Activated CD4-positive, alpha-beta T cell treated with anti-CD3 and anti-CD28 coated beads, Interleukin-2, amount 10 ng/mL, durations not matched to agents 24 days and 14 days (primary cell): ENCODE results near the gene SH3D19. TPM values are rescaled to one million over a fixed set of nuclear protein-coding genes. Genes with fewer than 3 reads are reported as not detected.
"Not testable (repeated sequence)": the region's sequence is repeated elsewhere in the genome, so short reads cannot be mapped to it uniquely, and the experiment has no call there.

ENCODE experiments used
- DNase-seq: peaks from one replicate; pipeline ENCODE4 v3.0.0; 2022
- H3K27ac Mint-ChIP-seq: one replicate; pipeline ENCODE4 v1.8.0; 2022; ENCODE audit warnings: mild to moderate bottlenecking, mixed read lengths
- H3K27me3 Mint-ChIP-seq: one replicate; pipeline ENCODE4 v1.8.0; 2022; ENCODE audit warnings: mixed read lengths
- H3K36me3 Mint-ChIP-seq: one replicate; pipeline ENCODE4 v1.8.0; 2022; ENCODE audit warnings: low read depth, mild to moderate bottlenecking, mixed read lengths
- H3K4me1 Mint-ChIP-seq: one replicate; pipeline ENCODE4 v1.8.0; 2021; ENCODE audit warnings: mixed read lengths
- H3K4me3 Mint-ChIP-seq: one replicate; pipeline ENCODE4 v1.8.0; 2022; ENCODE audit warnings: mild to moderate bottlenecking, moderate library complexity, mixed read lengths
- H3K9me3 Mint-ChIP-seq: one replicate; pipeline ENCODE4 v1.8.0; 2021; ENCODE audit warnings: mixed read lengths
- intact Hi-C: fragments of 100-400 bp; cut with micrococcal nuclease; formaldehyde crosslinking; loops from one replicate; pipeline ENCODE4 v1.15.1; 2023
- total RNA-seq: library from RNA; stranded (reverse); gene quantifications from 2 replicates; pipeline ENCODE4 v1.2.3, GENCODE V29; 2022

SH3D19 gene
- total RNA-seq, 1 donor from 2014 or later: not detected

- intact Hi-C loops: no loop called here
- Mint-ChIP-seq H3K4me1 (peaks cover 3% of the 10 kb centered on the region), H3K9me3 (no peaks in the 10 kb centered on the region), H3K4me3 (no peak overlapping the region), H3K27me3 (peaks cover 29% of the 10 kb centered on the region), H3K36me3 (peaks cover 1% of the 10 kb centered on the region), H3K27ac (no peak overlapping the region)
- no peak for DNase-seq
These were observed 4.0 kb upstream of the SH3D19 start for GRCh38 chr4:151329217-151330007.

- Mint-ChIP-seq H3K9me3 (no peaks in the 10 kb centered on the region), H3K4me1 (peaks cover 3% of the 10 kb centered on the region), H3K36me3 (peaks cover 1% of the 10 kb centered on the region), H3K4me3 (peak overlapping the region; percentile 78), H3K27ac (no peak overlapping the region), H3K27me3 (peaks cover 56% of the 10 kb centered on the region)
- DNase-seq: no peak
- intact Hi-C loops: no loop called here
These were observed 493 bp upstream of the SH3D19 start for GRCh38 chr4:151325949-151326246.

DNA sequence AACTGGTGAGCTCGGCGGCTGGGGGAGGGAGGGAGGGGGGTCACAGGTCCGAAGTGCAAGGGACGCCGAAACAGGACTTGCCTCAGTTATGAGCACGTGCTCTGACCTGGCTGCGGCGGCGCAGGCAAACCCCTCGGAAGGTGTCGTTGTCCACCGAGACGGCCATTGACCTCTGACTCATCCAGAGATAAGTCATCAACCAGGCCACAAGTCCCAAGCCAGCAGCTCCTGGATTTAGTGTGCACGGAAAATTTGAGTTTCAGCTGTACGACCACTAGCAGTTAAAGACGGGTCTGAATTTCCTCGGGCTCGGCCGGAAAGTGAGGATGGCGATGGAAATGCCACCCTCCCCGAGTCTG lies 674 bp downstream of the SH3D19 start:
- H3K27ac Mint-ChIP-seq: no peak overlapping the region
- DNase-seq: no peak
- H3K4me3 Mint-ChIP-seq: peak overlapping the region; percentile 24
- H3K9me3 Mint-ChIP-seq: no peaks in the 10 kb centered on the region
- H3K36me3 Mint-ChIP-seq: peaks cover 1% of the 10 kb centered on the region
- intact Hi-C loops: no loop called here
- peaks cover 3% of the 10 kb centered on the region for H3K4me1 Mint-ChIP-seq
- H3K27me3 Mint-ChIP-seq: peaks cover 58% of the 10 kb centered on the region

DNA sequence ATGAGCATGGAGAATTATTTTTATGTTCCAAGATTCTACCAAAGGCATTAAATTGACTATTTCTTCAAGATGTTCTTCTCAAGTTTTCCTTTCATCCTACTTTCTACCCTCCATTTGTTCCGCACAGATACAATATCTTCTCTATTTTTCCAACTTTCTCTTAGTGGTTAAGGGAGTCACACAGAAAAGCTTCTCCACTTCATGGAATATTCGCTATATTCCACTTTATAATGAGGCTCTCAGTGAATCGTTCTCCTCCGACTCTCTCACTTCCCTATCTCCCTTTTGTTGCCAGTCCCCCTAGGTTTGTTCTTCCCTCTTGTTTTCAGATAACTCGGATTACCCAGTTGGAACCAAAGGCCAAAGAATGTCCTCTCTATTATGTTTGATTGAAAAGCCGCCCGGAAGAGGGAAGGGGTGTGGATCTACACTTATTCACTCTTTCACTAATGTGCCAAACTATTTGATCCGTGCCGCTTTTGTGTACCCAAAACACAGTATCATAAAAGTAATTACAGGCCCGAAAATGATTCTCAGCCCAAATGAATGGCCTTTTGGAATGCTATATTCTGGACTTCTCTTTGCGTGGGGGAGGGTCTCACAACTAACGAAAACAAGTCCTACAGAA lies 1.2 kb downstream of the SH3D19 start:
- H3K27ac Mint-ChIP-seq: no peak overlapping the region
- H3K9me3 Mint-ChIP-seq: no peaks in the 10 kb centered on the region
- DNase-seq: no peak
- H3K27me3 Mint-ChIP-seq: peaks cover 58% of the 10 kb centered on the region
- peaks cover 3% of the 10 kb centered on the region for H3K4me1 Mint-ChIP-seq
- peaks cover 1% of the 10 kb centered on the region for H3K36me3 Mint-ChIP-seq
- H3K4me3 Mint-ChIP-seq: no peak overlapping the region
- intact Hi-C loops: no loop called here

GRCh38 chr4:151323667-151324066 lies 1.7 kb downstream of the SH3D19 start:
- Mint-ChIP-seq H3K9me3 (no peaks in the 10 kb centered on the region), H3K36me3 (peaks cover 1% of the 10 kb centered on the region), H3K4me1 (peaks cover 3% of the 10 kb centered on the region), H3K4me3 (no peak overlapping the region), H3K27me3 (peaks cover 54% of the 10 kb centered on the region), H3K27ac (no peak overlapping the region)
- no peak for DNase-seq
- intact Hi-C loops: no loop called here

GRCh38 chr4:151322570-151322969 lies 2.8 kb downstream of the SH3D19 start:
- intact Hi-C loops: no loop called here
- peaks cover 50% of the 10 kb centered on the region for H3K27me3 Mint-ChIP-seq
- H3K9me3 Mint-ChIP-seq: no peaks in the 10 kb centered on the region
- H3K36me3 Mint-ChIP-seq: peaks cover 1% of the 10 kb centered on the region
- H3K4me1 Mint-ChIP-seq: peaks cover 3% of the 10 kb centered on the region
- H3K27ac Mint-ChIP-seq: no peak overlapping the region
- no peak overlapping the region for H3K4me3 Mint-ChIP-seq
- no peak for DNase-seq

- H3K27ac Mint-ChIP-seq, DNase-seq, H3K4me3 Mint-ChIP-seq, H3K4me1 Mint-ChIP-seq, intact Hi-C loops, H3K9me3 Mint-ChIP-seq, H3K36me3 Mint-ChIP-seq: not testable (repeated sequence)
- peaks cover 50% of the 10 kb centered on the region for H3K27me3 Mint-ChIP-seq
These were observed 3.2 kb downstream of the SH3D19 start for GRCh38 chr4:151322161-151322560.

- Mint-ChIP-seq H3K9me3 (no peaks in the 10 kb centered on the region), H3K27me3 (peaks cover 47% of the 10 kb centered on the region), H3K4me3 (no peak overlapping the region), H3K36me3 (peaks cover 1% of the 10 kb centered on the region), H3K4me1 (peaks cover 3% of the 10 kb centered on the region), H3K27ac (no peak overlapping the region)
- intact Hi-C loops: no loop called here
- no peak for DNase-seq
These were observed 3.8 kb downstream of the SH3D19 start for GRCh38 chr4:151321586-151321985.

DNA sequence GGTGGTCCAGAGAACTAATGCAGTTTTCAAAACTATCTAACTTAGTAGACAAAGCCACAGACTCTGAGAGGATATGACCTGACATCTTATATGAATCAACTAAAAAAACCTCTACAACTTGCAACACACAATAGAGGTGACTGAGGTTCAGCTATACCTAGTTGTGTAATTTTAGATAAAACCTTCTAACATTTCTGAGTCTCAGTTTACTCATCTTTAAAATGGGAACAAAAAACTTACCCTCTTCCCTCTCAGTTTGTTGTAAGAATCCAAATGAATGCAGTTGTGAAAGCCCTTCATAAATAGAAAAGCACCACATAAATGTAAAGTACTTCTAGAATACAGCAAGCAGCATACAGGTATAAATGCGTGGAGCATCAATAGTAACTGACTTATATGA lies 5.9 kb downstream of the SH3D19 start:
- Mint-ChIP-seq H3K9me3 (no peaks in the 10 kb centered on the region), H3K4me3 (no peak overlapping the region), H3K27ac (no peak overlapping the region), H3K36me3 (no peaks in the 10 kb centered on the region), H3K27me3 (peaks cover 37% of the 10 kb centered on the region), H3K4me1 (no peaks in the 10 kb centered on the region)
- no peak for DNase-seq
- intact Hi-C loops: no loop called here

DNA sequence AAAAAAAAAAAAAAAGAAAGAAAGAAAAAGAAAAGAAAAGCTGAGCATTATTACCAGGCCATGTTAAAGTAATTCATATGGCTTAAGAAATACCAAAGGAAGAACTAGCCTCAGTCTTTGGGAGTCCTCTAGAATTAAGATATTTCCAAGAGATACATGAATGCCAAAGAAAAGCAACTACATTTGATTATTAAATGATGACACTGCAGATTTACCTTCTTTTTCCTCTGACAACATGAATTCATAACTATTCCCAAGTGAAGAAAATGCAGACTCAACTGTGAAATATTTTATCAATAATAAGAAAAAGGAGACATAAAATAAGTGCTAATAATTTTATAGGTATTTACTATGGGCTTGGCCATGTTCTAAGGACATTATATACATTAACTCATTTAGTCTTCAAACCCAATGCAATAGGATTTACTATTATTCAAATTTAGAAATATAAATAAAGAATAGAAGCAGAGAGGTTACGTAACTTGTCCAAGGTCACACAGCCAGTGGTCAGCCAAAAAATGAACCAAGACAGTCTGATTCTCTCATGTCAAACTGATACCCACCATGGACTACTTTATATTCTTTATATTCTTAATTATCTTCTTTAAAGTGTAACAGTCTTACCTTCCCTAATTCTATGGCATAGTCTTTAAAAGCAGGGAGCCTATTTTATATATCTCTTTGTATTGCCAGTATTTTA lies 6.9 kb downstream of the SH3D19 start:
- H3K4me1 Mint-ChIP-seq: no peaks in the 10 kb centered on the region

DNA sequence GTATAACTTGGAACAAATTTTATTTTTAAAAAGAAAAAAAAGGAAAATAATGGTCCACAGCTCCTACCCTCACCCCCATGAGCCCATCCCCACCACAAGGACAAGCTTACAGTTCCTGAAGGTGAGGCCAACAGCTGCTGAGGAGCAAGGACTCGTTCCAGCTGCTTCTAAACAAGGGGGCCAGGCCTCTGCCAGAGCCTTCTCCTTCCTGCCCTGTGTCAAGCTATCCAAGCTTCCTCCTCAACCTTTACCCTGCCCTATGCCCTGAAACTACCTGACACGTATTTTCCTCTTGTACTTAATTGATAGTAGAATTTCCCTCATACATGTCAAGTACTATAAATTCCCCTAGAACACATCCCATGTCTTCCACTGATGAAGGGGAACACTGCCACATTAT lies 8.8 kb downstream of the SH3D19 start:
- no peaks in the 10 kb centered on the region for H3K36me3 Mint-ChIP-seq
- H3K4me3 Mint-ChIP-seq: no peak overlapping the region
- intact Hi-C loops: no loop called here
- H3K27me3 Mint-ChIP-seq: peaks cover 14% of the 10 kb centered on the region
- no peaks in the 10 kb centered on the region for H3K9me3 Mint-ChIP-seq
- no peak for DNase-seq
- H3K27ac Mint-ChIP-seq: no peak overlapping the region
- no peaks in the 10 kb centered on the region for H3K4me1 Mint-ChIP-seq

More for the DNA sequence above, 6.9 kb downstream of the SH3D19 start:
- intact Hi-C loops: no loop called here
- Mint-ChIP-seq H3K27me3 (peaks cover 27% of the 10 kb centered on the region), H3K27ac (no peak overlapping the region), H3K36me3 (no peaks in the 10 kb centered on the region), H3K9me3 (no peaks in the 10 kb centered on the region), H3K4me3 (no peak overlapping the region)
- no peak for DNase-seq

DNA sequence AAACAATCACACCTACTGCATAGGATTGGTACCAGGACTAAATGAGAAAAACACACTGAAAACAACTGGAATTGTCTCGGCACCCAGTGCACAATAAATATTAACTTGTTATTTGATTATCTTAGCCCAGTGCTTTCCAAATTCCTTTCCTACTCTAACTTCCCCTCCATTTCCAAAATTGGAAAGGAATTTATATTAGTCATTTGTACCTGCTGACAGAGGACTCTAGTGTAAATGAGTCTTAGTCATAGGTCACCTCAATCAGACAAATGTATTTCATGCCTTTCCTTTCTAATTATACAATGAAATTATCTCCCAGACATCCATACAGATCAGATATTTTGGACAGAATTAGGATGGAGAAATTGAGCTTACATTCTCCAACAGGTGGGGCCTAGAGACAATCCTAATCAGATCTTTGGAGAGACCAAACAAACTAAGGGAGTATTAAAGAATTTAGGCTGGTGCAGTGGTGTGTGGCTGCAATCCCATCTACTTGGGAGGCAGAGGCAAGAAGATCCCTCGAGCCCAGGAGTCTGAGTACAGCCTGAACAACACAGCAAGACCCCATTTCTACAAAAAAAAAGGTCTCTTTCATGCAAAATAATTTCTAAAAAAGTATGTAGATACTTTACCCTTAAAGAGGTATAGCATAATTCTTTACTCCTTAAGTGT lies 10.1 kb downstream of the SH3D19 start:
- H3K27ac Mint-ChIP-seq: no peak overlapping the region
- H3K9me3 Mint-ChIP-seq: no peaks in the 10 kb centered on the region
- H3K27me3 Mint-ChIP-seq: peaks cover 9% of the 10 kb centered on the region
- H3K4me1 Mint-ChIP-seq: no peaks in the 10 kb centered on the region
- no peak for DNase-seq
- H3K4me3 Mint-ChIP-seq: no peak overlapping the region
- intact Hi-C loops: no loop called here
- no peaks in the 10 kb centered on the region for H3K36me3 Mint-ChIP-seq

DNA sequence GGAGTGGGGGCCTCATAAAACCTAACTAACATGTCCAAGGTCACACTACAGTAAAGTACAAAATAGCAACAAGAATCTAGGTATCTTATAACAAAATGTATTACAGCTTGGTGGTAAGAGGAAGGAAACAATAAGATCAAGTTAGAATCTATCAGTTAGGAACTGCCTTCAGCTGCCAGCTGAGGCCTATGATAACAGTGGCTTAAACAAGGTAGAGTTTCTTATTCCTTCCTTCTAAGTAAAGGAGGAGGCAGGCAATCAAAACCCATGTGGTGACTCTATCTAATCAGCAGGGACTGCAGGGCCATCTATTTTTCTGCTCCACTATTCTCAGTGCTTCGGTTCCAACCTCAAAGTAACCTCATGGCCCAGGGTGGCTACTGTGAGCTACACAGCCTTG lies 10.9 kb downstream of the SH3D19 start:
- Mint-ChIP-seq H3K27ac (no peak overlapping the region), H3K4me3 (no peak overlapping the region), H3K27me3 (peaks cover 6% of the 10 kb centered on the region), H3K36me3 (no peaks in the 10 kb centered on the region), H3K4me1 (no peaks in the 10 kb centered on the region), H3K9me3 (no peaks in the 10 kb centered on the region)
- intact Hi-C loops: no loop called here
- no peak for DNase-seq

GRCh38 chr4:151314010-151314355 lies 11.4 kb downstream of the SH3D19 start:
- Mint-ChIP-seq H3K27ac (no peak overlapping the region), H3K27me3 (peaks cover 6% of the 10 kb centered on the region), H3K4me1 (no peaks in the 10 kb centered on the region), H3K36me3 (no peaks in the 10 kb centered on the region), H3K9me3 (no peaks in the 10 kb centered on the region), H3K4me3 (no peak overlapping the region)
- no peak for DNase-seq
- intact Hi-C loops: no loop called here
